Hematopoietic multipotent progenitor cell treated with erythropoietin and hydrocortisone succinate and interleukin-3 and kit ligand, for 17 days (in vitro differentiated cells): Measurements from ENCODE around the gene SEPTIN5.

ENCODE experiments used
- DNase-seq: peaks from one replicate; pipeline ENCODE4 v3.0.0-alpha.2; 2015; ENCODE audit warnings: low spot score

SEPTIN5 gene

GRCh38 chr22:19760951-19761724 lies 46.8 kb downstream of the SEPTIN5 start:
- DNase-seq, result no peak

DNA sequence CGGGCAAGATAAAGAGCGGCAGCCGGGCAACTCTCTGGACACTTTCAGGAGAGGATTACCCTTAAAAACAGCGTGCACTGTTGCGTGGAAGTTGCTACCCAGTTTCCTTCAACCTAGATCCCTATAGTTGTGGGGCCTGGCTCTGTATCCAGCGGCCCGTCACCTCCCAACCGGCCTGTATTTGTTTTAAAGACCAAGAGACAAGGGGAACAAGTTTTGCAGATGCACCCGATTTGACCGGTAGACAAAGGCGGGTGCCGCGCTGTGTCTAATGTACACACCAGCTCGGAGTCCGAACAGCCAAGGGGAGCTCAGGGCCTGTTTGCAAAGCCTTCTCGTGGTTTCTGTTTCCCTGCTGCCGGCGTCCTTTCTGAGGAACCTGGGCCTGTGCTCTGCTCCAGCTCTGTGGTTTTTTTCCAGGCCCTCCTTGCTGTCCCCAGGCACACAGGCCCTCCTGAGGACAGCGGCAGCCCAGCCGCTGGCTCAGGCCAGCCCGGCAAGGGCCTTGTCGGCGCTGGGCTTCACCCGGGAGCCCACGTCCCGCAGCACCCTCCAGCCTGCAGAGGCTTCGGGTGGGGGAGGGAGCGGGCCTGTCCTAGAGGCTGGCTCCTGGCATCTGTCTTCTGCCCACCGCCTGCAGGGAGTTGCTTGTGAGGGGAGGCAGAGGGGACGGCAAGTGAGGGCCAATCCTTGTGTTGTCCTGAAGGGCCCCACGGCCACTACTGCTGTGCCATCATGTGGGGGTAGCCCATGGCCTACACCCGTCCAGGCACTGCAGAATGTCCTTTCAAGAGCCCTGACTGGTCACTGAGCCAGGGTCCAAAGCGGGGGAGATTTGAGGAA lies 47.6 kb downstream of the SEPTIN5 start:
- no peak for DNase-seq

GRCh38 chr22:19762568-19763457 lies 48.5 kb downstream of the SEPTIN5 start:
- DNase-seq, result no peak

- DNase-seq, result no peak
Observed at GRCh38 chr22:19763458-19764298, 49.4 kb downstream of the SEPTIN5 start.

DNA sequence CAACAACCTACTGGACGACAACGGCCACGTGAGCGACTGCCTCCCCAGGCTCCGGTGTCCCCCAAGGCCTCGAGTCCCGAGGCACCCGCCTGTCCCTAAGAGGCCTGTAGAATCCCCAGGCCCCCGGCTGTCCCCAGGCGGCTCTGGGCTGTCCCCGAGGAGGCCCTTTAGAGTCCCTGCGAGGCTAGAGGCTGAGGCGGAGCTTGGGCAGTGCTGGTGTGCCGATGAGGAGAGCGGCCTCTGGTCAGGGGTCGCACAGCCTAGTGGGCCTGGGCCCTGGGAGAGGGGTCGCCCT lies 49.9 kb downstream of the SEPTIN5 start:
- DNase-seq, result no peak

DNA sequence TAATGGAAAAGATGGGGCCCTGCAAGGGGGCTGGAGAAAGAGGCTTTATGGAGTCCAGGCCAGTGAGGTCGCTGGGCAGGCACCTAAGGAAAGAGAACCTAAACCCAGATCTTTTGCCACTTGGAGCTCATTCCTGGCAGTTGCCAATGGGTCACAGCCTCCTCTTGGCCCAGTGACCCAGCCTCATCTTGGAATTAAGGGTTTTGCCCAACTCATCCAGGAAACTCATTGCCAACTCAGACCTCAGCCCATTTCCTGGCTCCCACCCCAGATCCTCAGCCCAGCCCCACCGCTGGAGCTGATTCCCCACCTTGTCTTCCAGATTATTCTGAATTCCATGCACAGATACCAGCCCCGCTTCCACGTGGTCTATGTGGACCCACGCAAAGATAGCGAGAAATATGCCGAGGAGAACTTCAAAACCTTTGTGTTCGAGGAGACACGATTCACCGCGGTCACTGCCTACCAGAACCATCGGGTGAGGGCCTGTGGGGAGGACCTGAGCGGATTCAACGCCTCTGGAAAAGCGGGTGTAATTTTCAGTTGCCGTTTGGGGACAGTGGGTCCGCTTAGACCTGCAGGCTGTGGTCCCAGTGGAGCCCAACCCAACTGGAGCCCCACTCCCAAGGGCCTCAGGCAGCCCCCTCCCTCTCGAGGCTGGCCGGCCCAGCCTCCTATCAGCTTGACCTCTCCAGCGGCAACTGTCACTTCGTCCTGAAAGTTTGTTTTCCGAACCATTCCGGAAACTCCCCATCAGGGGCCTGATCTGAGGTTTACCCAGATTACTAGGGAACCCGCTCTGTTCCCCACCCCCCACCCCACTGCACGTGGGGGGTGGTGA lies 50.6 kb downstream of the SEPTIN5 start:
- DNase-seq, result no peak

GRCh38 chr22:19765477-19766239 lies 51.4 kb downstream of the SEPTIN5 start:
- no peak for DNase-seq

- DNase-seq, result no peak
Observed at GRCh38 chr22:19766240-19766510, 51.9 kb downstream of the SEPTIN5 start.

DNA sequence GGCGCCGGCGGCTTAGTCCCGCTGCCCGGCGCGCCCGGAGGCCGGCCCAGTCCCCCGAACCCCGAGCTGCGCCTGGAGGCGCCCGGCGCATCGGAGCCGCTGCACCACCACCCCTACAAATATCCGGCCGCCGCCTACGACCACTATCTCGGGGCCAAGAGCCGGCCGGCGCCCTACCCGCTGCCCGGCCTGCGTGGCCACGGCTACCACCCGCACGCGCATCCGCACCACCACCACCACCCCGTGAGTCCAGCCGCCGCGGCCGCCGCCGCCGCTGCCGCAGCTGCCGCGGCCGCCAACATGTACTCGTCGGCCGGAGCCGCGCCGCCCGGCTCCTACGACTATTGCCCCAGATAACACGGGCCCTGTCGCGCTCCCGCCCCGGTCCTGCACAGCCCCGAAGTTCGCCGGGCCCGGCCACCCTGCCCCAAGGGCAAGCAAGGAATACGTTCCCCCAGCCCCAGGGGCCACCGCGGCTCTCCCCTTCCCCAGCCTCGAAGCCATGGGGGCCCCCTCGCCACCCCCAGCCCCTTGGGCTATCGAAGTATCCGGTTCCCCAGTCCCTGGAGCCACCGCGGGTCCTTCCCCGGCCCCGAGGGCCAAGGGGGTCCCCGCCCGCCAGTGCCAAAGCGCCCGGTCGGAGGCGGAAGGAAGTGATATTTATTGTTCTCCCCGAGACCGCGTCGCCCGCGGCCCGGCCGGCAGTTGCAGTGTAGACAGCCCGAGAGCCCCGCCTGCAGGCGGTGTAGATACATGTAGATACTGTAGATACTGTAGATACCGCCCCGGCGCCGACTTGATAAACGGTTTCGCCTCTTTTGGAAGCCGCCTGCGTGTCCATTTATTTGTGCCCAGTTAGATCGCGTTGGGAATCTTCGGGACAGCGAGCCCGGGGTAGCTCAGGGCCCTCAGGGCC lies 52.5 kb downstream of the SEPTIN5 start:
- no peak for DNase-seq

GRCh38 chr22:19767427-19768341 lies 53.4 kb downstream of the SEPTIN5 start:
- DNase-seq, result no peak

GRCh38 chr22:19769393-19769715 lies 55.1 kb downstream of the SEPTIN5 start:
- DNase-seq, result no peak

DNA sequence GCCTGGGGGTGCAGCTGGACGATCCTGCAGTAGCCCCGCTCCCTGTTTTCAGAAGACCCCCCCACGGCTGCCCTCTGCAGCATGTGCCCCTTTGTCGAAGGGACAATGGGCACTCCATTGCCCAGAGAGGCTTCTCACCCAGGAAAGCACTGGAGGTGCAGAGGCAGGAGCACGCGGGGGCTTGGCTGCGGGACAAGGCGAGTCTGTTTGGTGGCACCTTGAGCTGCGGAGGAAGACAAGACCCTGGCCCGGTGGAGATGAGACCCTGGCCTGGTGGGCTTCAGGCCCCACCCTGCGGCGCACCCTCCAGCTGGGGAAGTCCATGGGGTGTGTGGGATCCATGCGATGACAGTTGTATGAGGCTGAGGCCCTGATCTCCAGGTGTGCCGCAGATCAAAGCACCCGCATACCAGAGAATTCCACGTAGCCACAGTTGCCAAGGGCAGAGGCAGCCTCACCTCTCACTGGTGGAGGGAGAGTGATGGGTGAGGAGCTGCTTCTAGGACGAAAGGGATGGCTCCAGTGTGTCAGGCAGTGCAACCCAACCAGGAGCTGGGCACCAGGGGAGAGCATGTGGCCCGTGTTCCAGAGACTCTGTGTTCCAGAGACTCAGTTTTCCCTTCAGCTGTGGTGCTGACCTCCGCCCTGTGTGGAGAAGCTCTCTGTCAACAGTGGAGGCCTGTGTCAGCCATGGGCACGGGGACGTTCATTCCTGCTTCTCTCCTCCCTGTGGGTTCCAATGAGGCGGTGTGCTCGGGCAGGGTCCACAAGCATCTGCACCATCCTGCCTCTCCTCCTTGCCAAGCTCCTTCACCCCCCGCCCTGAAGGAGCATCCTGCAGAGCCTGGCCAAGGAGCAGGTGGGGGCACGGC lies 56.3 kb downstream of the SEPTIN5 start:
- no peak for DNase-seq

- DNase-seq, result no peak
Observed at GRCh38 chr22:19772422-19772672, 58.0 kb downstream of the SEPTIN5 start.
